ENCODE results near the gene CEP170B.

CEP170B gene

DNA sequence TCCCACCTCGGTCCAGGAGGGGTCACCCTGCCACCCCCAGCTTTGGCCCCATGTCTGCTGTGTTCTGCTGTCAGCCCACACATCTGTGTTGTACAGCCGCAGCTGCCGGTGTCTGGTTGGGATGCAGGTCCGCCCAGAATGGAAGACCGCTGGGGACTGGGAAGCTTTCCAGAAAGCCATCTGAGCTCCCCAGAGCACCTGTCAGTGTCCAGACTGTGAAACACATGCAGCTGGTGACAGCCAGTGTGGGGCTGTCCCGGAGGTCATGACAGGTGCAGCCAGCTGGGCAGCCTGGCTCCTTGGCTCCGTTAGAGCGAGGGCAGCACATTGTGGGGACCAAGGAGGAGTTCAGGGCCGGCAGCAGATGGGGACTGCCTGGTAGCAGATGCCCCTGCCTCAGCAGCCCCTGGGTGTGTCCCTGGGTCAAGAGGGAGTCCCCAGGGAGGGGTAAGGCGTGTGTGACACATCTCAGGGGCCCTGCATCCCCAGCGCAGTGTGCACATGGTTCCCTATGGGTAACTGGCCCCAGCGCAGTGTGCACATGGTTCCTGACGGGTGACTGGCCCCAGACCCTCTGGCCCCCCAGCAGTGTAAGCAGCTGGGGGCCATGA, 16.4 kb downstream of the CEP170B start:
- TF ChIP-seq CREB1 (IDR thresholded peaks at IDR 0.05; ENCODE audit: low read depth) (no peak), ZBTB7A (IDR thresholded peaks at IDR 0.05; ENCODE audit: low read depth) (no peak), YY1 (IDR thresholded peaks at IDR 0.05; ENCODE audit: low read depth) (no peak), NFIC (IDR thresholded peaks at IDR 0.05) (no peak), TAF1 (IDR thresholded peaks at IDR 0.05; ENCODE audit: low read depth) (no peak), TCF12 (IDR thresholded peaks at IDR 0.05; ENCODE audit: low read depth) (no peak), RAD21 (IDR thresholded peaks at IDR 0.05; ENCODE audit: low read depth) (no peak), CEBPB (IDR thresholded peaks at IDR 0.05) (no peak), TEAD4 (IDR thresholded peaks at IDR 0.05) (no peak), EP300 (IDR thresholded peaks at IDR 0.05; ENCODE audit: borderline replicate concordance) (no peak), FOXM1 (IDR thresholded peaks at IDR 0.05; ENCODE audit: borderline replicate concordance, low read depth) (no peak), EGR1 (IDR thresholded peaks at IDR 0.05) (no peak)
- TF ChIP-seq, protein P1, sequence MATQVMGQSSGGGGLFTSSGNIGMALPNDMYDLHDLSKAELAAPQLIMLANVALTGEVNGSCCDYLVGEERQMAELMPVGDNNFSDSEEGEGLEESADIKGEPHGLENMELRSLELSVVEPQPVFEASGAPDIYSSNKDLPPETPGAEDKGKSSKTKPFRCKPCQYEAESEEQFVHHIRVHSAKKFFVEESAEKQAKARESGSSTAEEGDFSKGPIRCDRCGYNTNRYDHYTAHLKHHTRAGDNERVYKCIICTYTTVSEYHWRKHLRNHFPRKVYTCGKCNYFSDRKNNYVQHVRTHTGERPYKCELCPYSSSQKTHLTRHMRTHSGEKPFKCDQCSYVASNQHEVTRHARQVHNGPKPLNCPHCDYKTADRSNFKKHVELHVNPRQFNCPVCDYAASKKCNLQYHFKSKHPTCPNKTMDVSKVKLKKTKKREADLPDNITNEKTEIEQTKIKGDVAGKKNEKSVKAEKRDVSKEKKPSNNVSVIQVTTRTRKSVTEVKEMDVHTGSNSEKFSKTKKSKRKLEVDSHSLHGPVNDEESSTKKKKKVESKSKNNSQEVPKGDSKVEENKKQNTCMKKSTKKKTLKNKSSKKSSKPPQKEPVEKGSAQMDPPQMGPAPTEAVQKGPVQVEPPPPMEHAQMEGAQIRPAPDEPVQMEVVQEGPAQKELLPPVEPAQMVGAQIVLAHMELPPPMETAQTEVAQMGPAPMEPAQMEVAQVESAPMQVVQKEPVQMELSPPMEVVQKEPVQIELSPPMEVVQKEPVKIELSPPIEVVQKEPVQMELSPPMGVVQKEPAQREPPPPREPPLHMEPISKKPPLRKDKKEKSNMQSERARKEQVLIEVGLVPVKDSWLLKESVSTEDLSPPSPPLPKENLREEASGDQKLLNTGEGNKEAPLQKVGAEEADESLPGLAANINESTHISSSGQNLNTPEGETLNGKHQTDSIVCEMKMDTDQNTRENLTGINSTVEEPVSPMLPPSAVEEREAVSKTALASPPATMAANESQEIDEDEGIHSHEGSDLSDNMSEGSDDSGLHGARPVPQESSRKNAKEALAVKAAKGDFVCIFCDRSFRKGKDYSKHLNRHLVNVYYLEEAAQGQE (IDR thresholded peaks at IDR 0.05; ENCODE audit: low read depth) = no peak
- TF ChIP-seq, protein P2, sequence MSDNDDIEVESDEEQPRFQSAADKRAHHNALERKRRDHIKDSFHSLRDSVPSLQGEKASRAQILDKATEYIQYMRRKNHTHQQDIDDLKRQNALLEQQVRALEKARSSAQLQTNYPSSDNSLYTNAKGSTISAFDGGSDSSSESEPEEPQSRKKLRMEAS (IDR thresholded peaks at IDR 0.05) = no peak
- TF ChIP-seq, protein P3, sequence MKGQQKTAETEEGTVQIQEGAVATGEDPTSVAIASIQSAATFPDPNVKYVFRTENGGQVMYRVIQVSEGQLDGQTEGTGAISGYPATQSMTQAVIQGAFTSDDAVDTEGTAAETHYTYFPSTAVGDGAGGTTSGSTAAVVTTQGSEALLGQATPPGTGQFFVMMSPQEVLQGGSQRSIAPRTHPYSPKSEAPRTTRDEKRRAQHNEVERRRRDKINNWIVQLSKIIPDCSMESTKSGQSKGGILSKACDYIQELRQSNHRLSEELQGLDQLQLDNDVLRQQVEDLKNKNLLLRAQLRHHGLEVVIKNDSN (IDR thresholded peaks at IDR 0.05) = no peak

DNA sequence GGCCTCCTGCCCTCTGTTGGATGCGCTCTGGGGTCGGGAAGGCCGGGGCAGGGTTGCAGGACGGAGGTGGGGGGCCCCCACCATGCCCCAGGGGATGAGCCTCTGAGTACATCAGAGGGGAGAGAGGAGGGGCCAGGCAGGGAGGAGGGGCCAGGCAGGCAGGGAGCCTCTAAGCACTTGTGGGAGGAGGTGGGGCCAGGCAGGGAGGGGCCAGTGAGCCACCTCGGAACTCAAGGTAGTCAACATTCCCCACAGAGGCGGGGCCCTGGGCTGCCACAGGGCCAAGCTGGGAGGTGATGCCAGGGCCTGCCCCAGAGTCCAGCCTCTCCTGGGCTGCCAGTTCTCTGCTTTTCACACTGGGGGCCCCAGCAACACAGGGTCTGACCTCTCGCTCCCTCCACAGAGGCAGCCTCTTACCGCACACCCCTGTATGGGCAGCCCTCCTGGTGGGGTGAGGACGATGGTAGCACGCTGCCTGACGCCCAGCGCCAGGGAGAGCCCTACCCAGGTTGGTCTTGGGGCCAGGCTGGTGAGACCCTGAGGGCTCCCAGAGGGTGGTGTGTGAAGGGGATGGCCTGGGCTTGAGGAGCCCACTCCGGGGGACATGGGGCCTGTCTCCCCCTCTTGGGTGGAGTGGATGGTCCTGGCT, 17.4 kb downstream of the CEP170B start:
- TF ChIP-seq EP300 (IDR thresholded peaks at IDR 0.05; ENCODE audit: borderline replicate concordance) (no peak), EGR1 (IDR thresholded peaks at IDR 0.05) (no peak), RAD21 (IDR thresholded peaks at IDR 0.05; ENCODE audit: low read depth) (no peak), YY1 (IDR thresholded peaks at IDR 0.05; ENCODE audit: low read depth) (no peak), TAF1 (IDR thresholded peaks at IDR 0.05; ENCODE audit: low read depth) (no peak), NFIC (IDR thresholded peaks at IDR 0.05) (no peak), TCF12 (IDR thresholded peaks at IDR 0.05; ENCODE audit: low read depth) (no peak), ZBTB7A (IDR thresholded peaks at IDR 0.05; ENCODE audit: low read depth) (no peak), CREB1 (IDR thresholded peaks at IDR 0.05; ENCODE audit: low read depth) (no peak), CEBPB (IDR thresholded peaks at IDR 0.05) (no peak), FOXM1 (IDR thresholded peaks at IDR 0.05; ENCODE audit: borderline replicate concordance, low read depth) (no peak), TEAD4 (IDR thresholded peaks at IDR 0.05) (no peak)
- TF ChIP-seq, protein P1 (IDR thresholded peaks at IDR 0.05; ENCODE audit: low read depth) = no peak
- TF ChIP-seq, protein P2 (IDR thresholded peaks at IDR 0.05) = no peak
- TF ChIP-seq, protein P3 (IDR thresholded peaks at IDR 0.05) = no peak

DNA sequence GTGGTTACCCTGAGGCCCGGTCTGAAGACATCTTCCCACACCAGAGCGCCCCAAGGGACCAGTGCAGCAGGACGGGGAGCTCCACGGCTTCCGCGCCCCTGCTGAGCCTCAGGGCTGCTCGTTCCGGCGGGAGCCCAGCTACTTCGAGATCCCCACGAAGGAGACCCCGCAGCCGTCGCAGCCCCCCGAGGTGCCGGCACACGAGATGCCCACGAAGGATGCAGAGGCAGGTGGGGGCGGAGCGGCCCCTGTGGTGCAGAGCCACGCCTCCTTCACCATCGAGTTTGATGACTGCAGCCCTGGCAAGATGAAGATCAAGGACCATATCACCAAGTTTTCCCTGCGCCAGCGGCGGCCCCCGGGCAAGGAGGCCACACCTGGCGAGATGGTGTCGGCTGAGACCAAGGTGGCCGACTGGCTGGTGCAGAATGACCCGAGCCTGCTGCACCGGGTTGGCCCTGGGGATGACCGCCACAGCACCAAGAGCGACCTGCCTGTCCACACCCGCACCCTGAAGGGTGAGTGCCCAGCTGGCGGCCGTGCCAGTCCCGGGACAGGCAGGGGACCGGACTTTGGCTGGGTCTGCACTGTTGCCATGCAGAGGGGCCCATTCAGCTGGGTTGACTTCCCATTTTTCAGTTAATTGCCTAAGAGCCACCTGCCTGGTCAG, 18.1 kb downstream of the CEP170B start:
- no peak for TF ChIP-seq CEBPB (IDR thresholded peaks at IDR 0.05)
- TF ChIP-seq EP300 (IDR thresholded peaks at IDR 0.05; ENCODE audit: borderline replicate concordance) = no peak
- TF ChIP-seq EGR1 (IDR thresholded peaks at IDR 0.05) = no peak
- no peak for TF ChIP-seq TCF12 (IDR thresholded peaks at IDR 0.05; ENCODE audit: low read depth)
- no peak for TF ChIP-seq RAD21 (IDR thresholded peaks at IDR 0.05; ENCODE audit: low read depth)
- no peak for TF ChIP-seq TEAD4 (IDR thresholded peaks at IDR 0.05)
- no peak for TF ChIP-seq CREB1 (IDR thresholded peaks at IDR 0.05; ENCODE audit: low read depth)
- TF ChIP-seq, protein P3 (IDR thresholded peaks at IDR 0.05) = no peak
- TF ChIP-seq TAF1 (IDR thresholded peaks at IDR 0.05; ENCODE audit: low read depth) = no peak
- TF ChIP-seq NFIC (IDR thresholded peaks at IDR 0.05) = no peak
- no peak for TF ChIP-seq ZBTB7A (IDR thresholded peaks at IDR 0.05; ENCODE audit: low read depth)

DNA sequence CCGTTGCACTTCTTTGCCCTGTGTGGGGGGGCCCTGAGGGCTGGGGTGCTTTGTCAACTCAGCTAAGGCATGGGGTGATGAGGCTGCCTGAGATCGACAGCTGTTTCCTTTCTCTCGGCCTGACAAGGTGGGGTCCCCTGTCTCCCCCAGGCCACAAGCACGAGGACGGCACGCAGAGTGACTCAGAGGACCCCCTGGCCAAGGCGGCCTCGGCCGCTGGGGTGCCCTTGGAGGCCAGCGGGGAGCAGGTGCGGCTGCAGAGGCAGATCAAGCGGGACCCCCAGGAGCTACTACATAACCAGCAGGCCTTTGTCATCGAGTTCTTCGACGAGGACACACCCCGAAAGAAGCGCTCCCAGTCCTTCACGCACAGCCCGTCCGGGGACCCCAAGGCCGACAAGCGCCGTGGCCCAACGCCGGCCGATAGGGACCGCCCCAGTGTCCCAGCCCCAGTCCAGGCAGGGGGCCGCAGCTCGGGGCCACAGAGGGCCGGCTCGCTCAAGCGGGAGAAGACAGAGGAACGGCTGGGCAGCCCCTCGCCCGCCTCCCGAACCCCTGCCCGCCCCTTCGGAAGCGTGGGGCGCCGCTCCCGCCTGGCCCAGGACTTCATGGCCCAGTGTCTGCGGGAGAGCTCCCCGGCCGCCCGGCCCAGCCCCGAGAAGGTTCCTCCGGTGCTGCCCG, 18.8 kb downstream of the CEP170B start:
- TF ChIP-seq EGR1 (IDR thresholded peaks at IDR 0.05) (no peak), CEBPB (IDR thresholded peaks at IDR 0.05) (no peak), RAD21 (IDR thresholded peaks at IDR 0.05; ENCODE audit: low read depth) (no peak), TEAD4 (IDR thresholded peaks at IDR 0.05) (no peak), FOXM1 (IDR thresholded peaks at IDR 0.05; ENCODE audit: borderline replicate concordance, low read depth) (no peak), CREB1 (IDR thresholded peaks at IDR 0.05; ENCODE audit: low read depth) (no peak), NFIC (IDR thresholded peaks at IDR 0.05) (no peak), EP300 (IDR thresholded peaks at IDR 0.05; ENCODE audit: borderline replicate concordance) (no peak), YY1 (IDR thresholded peaks at IDR 0.05; ENCODE audit: low read depth) (no peak), ZBTB7A (IDR thresholded peaks at IDR 0.05; ENCODE audit: low read depth) (no peak), TAF1 (IDR thresholded peaks at IDR 0.05; ENCODE audit: low read depth) (no peak), TCF12 (IDR thresholded peaks at IDR 0.05; ENCODE audit: low read depth) (no peak)
- TF ChIP-seq, protein P2 (IDR thresholded peaks at IDR 0.05) = no peak
- TF ChIP-seq, protein P3 (IDR thresholded peaks at IDR 0.05) = no peak
- TF ChIP-seq, protein P1 (IDR thresholded peaks at IDR 0.05; ENCODE audit: low read depth) = no peak
